ENCODE measurements around the gene PCYT1B.

The PCYT1B gene

GRCh38 chrX:24651783-24652182 is 4.6 kb upstream of the PCYT1B start:
- CTCF ChIA-PET, result no interaction called here
- POLR2A ChIA-PET, result no interaction called here
- TF ChIP-seq L3MBTL2 (conservative IDR thresholded peaks at IDR 0.05) (no peak), ELF4 (IDR thresholded peaks at IDR 0.05) (peak; percentile 5; the same call in 1 of the 2 replicates)
- DNase-seq (ENCODE audit: extremely low spot score), result no peak

- no peak for DNase-seq (ENCODE audit: extremely low spot score)
- CTCF ChIA-PET, result no interaction called here
Measured at GRCh38 chrX:24648495-24648894, 1.3 kb upstream of the PCYT1B start.

DNA sequence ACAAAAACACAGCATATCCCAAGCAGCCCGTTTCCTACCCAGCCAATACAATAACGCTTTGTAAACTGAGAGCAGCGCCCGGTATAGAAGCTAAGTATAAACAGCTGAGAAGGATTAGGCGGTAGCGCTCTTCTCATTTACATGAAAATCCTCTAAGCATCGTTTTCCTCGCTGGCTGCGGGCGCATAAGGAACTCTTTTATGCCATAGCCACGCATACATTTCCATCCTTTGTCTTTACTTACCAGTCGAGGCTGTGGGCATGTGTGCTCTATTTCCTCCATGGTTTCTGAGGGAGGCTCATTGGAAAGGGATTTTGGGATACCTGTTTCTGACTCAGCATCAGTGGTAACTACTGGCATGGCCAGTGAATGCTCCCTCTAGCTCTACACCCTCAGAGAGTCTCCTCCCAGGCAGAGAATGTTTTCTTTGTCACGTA is 383 bp downstream of the PCYT1B start:
- POLR2A ChIA-PET, result no interaction called here
- no peak for TF ChIP-seq CTBP1 (IDR thresholded peaks at IDR 0.05; ENCODE audit: borderline replicate concordance)
- no peak for TF ChIP-seq FOXA1 (IDR thresholded peaks at IDR 0.05)
- no peak for TF ChIP-seq NFRKB (IDR thresholded peaks at IDR 0.05)
- no peak for TF ChIP-seq ARNT (IDR thresholded peaks at IDR 0.05)
- no peak for TF ChIP-seq HDGF (IDR thresholded peaks at IDR 0.05; ENCODE audit: borderline replicate concordance)
- TF ChIP-seq FOXK2 (IDR thresholded peaks at IDR 0.05), result no peak
- CTCF ChIA-PET, result interaction anchor here (1.1 kb wide), 1 partner anchor 53 kb away, joined by 3 read pairs; no protein-coding TSS in a partner anchor
- peak; percentile 17 for DNase-seq (ENCODE audit: extremely low spot score)

More at GRCh38 chrX:24648495-24648894, 1.3 kb upstream of the PCYT1B start:
- POLR2A ChIA-PET, result no interaction called here
- TF ChIP-seq SUZ12 (IDR thresholded peaks at IDR 0.05), result no peak
- TF ChIP-seq, protein P1, sequence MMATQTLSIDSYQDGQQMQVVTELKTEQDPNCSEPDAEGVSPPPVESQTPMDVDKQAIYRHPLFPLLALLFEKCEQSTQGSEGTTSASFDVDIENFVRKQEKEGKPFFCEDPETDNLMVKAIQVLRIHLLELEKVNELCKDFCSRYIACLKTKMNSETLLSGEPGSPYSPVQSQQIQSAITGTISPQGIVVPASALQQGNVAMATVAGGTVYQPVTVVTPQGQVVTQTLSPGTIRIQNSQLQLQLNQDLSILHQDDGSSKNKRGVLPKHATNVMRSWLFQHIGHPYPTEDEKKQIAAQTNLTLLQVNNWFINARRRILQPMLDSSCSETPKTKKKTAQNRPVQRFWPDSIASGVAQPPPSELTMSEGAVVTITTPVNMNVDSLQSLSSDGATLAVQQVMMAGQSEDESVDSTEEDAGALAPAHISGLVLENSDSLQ (IDR thresholded peaks at IDR 0.05), result no peak
- TF ChIP-seq ZNF384 (IDR thresholded peaks at IDR 0.05), result no peak
- TF ChIP-seq BHLHE40 (IDR thresholded peaks at IDR 0.05; ENCODE audit: borderline replicate concordance), result no peak
- no peak for TF ChIP-seq FOXM1 (IDR thresholded peaks at IDR 0.05; ENCODE audit: borderline replicate concordance)
- TF ChIP-seq SP1 (IDR thresholded peaks at IDR 0.05), result no peak
- TF ChIP-seq TARDBP (IDR thresholded peaks at IDR 0.05), result no peak

GRCh38 chrX:24646006-24646405 is 1.1 kb downstream of the PCYT1B start:
- POLR2A ChIA-PET, result no interaction called here
- no peak for DNase-seq (ENCODE audit: extremely low spot score)
- CTCF ChIA-PET, result no interaction called here
- no peak for TF ChIP-seq FOXK2 (IDR thresholded peaks at IDR 0.05)
- no peak for TF ChIP-seq L3MBTL2 (conservative IDR thresholded peaks at IDR 0.05)
- no peak for TF ChIP-seq ARNT (IDR thresholded peaks at IDR 0.05)
- TF ChIP-seq ELF4 (IDR thresholded peaks at IDR 0.05), result no peak

DNA sequence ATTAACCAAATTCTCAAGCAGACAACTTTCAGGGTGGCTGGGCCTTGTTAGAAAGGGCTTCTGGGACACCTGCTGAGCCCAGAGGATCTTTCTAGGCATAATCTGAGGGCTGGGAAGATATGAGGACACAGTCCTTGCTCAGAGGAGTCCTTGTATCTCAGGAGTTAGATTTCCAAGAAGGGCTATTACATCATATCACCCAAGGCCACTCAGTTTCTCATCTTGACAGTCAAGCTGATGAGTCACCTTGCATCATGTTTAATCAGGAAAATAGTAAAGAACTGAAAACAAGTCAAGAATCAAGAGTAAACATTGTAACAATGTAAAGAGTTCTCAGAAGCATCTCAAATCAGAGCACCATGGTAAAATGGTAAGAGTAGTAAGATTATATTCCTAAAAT is 4.0 kb downstream of the PCYT1B start:
- DNase-seq (ENCODE audit: extremely low spot score), result no peak
- ChIA-PET CTCF (no interaction called here), POLR2A (no interaction called here)
- no peak for TF ChIP-seq CTBP1 (IDR thresholded peaks at IDR 0.05; ENCODE audit: borderline replicate concordance)
- no peak for TF ChIP-seq HDGF (IDR thresholded peaks at IDR 0.05; ENCODE audit: borderline replicate concordance)
- no peak for TF ChIP-seq NFRKB (IDR thresholded peaks at IDR 0.05)
- no peak for TF ChIP-seq FOXM1 (IDR thresholded peaks at IDR 0.05; ENCODE audit: borderline replicate concordance)
- no peak for TF ChIP-seq FOXA1 (IDR thresholded peaks at IDR 0.05)
- no peak for TF ChIP-seq ARNT (IDR thresholded peaks at IDR 0.05)

- DNase-seq (ENCODE audit: extremely low spot score), result no peak
- POLR2A ChIA-PET, result no interaction called here
- CTCF ChIA-PET, result no interaction called here
- TF ChIP-seq L3MBTL2 (conservative IDR thresholded peaks at IDR 0.05) (no peak), FOXK2 (IDR thresholded peaks at IDR 0.05) (no peak), TARDBP (IDR thresholded peaks at IDR 0.05) (no peak), HDGF (IDR thresholded peaks at IDR 0.05; ENCODE audit: borderline replicate concordance) (no peak), ARNT (IDR thresholded peaks at IDR 0.05) (no peak), NFRKB (IDR thresholded peaks at IDR 0.05) (no peak), SUZ12 (IDR thresholded peaks at IDR 0.05) (no peak), BHLHE40 (IDR thresholded peaks at IDR 0.05; ENCODE audit: borderline replicate concordance) (no peak), ELF4 (IDR thresholded peaks at IDR 0.05) (no peak), FOXM1 (IDR thresholded peaks at IDR 0.05; ENCODE audit: borderline replicate concordance) (no peak), FOXA1 (IDR thresholded peaks at IDR 0.05) (no peak), CTBP1 (IDR thresholded peaks at IDR 0.05; ENCODE audit: borderline replicate concordance) (no peak), ZNF384 (IDR thresholded peaks at IDR 0.05) (no peak), LEF1 (IDR thresholded peaks at IDR 0.05; ENCODE audit: borderline replicate concordance) (no peak), SP1 (IDR thresholded peaks at IDR 0.05) (no peak)
- TF ChIP-seq, protein P1 (IDR thresholded peaks at IDR 0.05), result no peak
Measured at GRCh38 chrX:24629701-24630100, 17.4 kb downstream of the PCYT1B start.

DNA sequence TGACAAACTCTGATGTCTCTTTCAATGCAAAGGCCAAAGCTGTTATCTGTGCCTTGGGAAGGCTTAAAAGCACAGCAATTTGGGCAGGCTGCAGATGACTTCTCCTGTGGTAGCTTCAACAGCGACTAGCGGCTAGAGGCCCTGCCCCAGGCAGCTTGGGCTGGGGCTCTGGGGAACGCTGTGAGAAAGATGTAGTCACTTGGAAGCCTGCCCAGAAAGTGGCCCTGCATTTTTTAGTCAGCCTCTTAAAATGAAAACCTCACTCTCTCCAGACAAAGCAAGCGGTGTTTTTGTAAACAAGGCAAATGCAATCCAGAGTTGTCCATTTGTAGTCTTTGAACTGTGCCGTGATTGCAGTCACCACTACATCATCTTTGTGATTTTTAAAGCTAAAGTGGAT is 27.5 kb downstream of the PCYT1B start:
- peak; percentile 12 for DNase-seq (ENCODE audit: extremely low spot score)
- POLR2A ChIA-PET, result no interaction called here
- no peak for TF ChIP-seq LEF1 (IDR thresholded peaks at IDR 0.05; ENCODE audit: borderline replicate concordance)
- no peak for TF ChIP-seq ZNF384 (IDR thresholded peaks at IDR 0.05)
- TF ChIP-seq FOXK2 (IDR thresholded peaks at IDR 0.05), result no peak
- TF ChIP-seq FOXM1 (IDR thresholded peaks at IDR 0.05; ENCODE audit: borderline replicate concordance), result no peak
- TF ChIP-seq L3MBTL2 (conservative IDR thresholded peaks at IDR 0.05), result no peak
- no peak for TF ChIP-seq TARDBP (IDR thresholded peaks at IDR 0.05)
- TF ChIP-seq CTBP1 (IDR thresholded peaks at IDR 0.05; ENCODE audit: borderline replicate concordance), result no peak
- TF ChIP-seq SUZ12 (IDR thresholded peaks at IDR 0.05), result no peak
- TF ChIP-seq SP1 (IDR thresholded peaks at IDR 0.05), result no peak
- TF ChIP-seq NFRKB (IDR thresholded peaks at IDR 0.05), result no peak
- TF ChIP-seq, protein P1 (IDR thresholded peaks at IDR 0.05), result no peak
- TF ChIP-seq BHLHE40 (IDR thresholded peaks at IDR 0.05; ENCODE audit: borderline replicate concordance), result no peak
- TF ChIP-seq ARNT (IDR thresholded peaks at IDR 0.05), result no peak
- TF ChIP-seq FOXA1 (IDR thresholded peaks at IDR 0.05), result no peak
- CTCF ChIA-PET, result no interaction called here

Measured in HEK293T (cell line).